IMR-90 (cell line): ENCODE measurements around the gene HECTD2. TPM values are rescaled to one million over a fixed set of nuclear protein-coding genes. Genes with fewer than 3 reads are reported as not detected.

Source experiments
- ATAC-seq: fragments of 200-7000 bp; cut with Tn5 transposase; 2 replicates; pipeline ENCODE4 v1.9.1; 2020; ENCODE audit warnings: low read depth, mild to moderate bottlenecking, moderate library complexity
- BruUV-seq: library from RNA; stranded (reverse); fragments of 400-500 nt; replicated peaks from 2 replicates; lab custom pipeline; 2021; lab: Mats Ljungman, UMichigan
- CTCF ChIA-PET: fragments of 300-600 bp; formaldehyde crosslinking; extraction: SDS; loops from one replicate; lab custom pipeline; 2021; ENCODE audit warnings: antibody characterized with exemption; lab: Yijun Ruan, JAX
- POLR2A ChIA-PET: fragments of 300-600 bp; sonication (Branson Sonifier 250); formaldehyde crosslinking; loops from one replicate; lab custom pipeline; 2022; ENCODE audit warnings: antibody characterized with exemption; ENCODE audit not compliant: unreplicated experiment; lab: Charles Lee
- DNase-seq: peaks from one replicate; pipeline ENCODE4 v3.0.0; 2013
- H2AFZ ChIP-seq: replicated peaks from 2 replicates; pipeline ENCODE3; 2013; ENCODE audit warnings: low read length, mild to moderate bottlenecking; ENCODE audit not compliant: poor library complexity
- H2AK5ac ChIP-seq: 2 replicates; pipeline ENCODE4 v1.6.1; 2013; ENCODE audit warnings: low read depth, low read length, inconsistent platforms
- H2AK9ac ChIP-seq: replicated peaks from 2 replicates; pipeline ENCODE3; 2013; ENCODE audit warnings: mild to moderate bottlenecking, low read depth, low read length, moderate library complexity; ENCODE audit not compliant: poor library complexity
- H2BK120ac ChIP-seq: 2 replicates; pipeline ENCODE4 v1.6.1; 2013; ENCODE audit warnings: low read depth, low read length, inconsistent platforms
- H2BK15ac ChIP-seq: 3 replicates; pipeline ENCODE4 v1.6.1; 2013; ENCODE audit warnings: low read depth, low read length, inconsistent platforms
- H2BK20ac ChIP-seq: 2 replicates; pipeline ENCODE4 v1.6.1; 2013; ENCODE audit warnings: low read depth, mild to moderate bottlenecking, inconsistent platforms, low read length, moderate library complexity
- H2BK5ac ChIP-seq: 2 replicates; pipeline ENCODE4 v1.6.1; 2013; ENCODE audit warnings: mild to moderate bottlenecking, low read depth, low read length, inconsistent platforms; ENCODE audit not compliant: poor library complexity, severe bottlenecking
- H3K14ac ChIP-seq: replicated peaks from 2 replicates; pipeline ENCODE4 v1.6.1; 2013; ENCODE audit warnings: low read depth, low read length, inconsistent platforms
- H3K18ac ChIP-seq: 2 replicates; pipeline ENCODE4 v1.6.1; 2013; ENCODE audit warnings: low read depth, low read length, control low read depth
- H3K23ac ChIP-seq: 2 replicates; pipeline ENCODE4 v1.6.1; 2013; ENCODE audit warnings: low read depth, low read length, inconsistent platforms
- H3K27ac ChIP-seq: 2 replicates; pipeline ENCODE4 v1.5.1; 2013; ENCODE audit warnings: mild to moderate bottlenecking, control low read depth, low read length; ENCODE audit not compliant: insufficient read depth
- H3K27me3 ChIP-seq: 2 replicates; pipeline ENCODE4 v1.6.1; 2013; ENCODE audit warnings: low read length; ENCODE audit not compliant: control insufficient read depth, insufficient read depth
- H3K36me3 ChIP-seq: 2 replicates; pipeline ENCODE4 v1.6.1; 2013; ENCODE audit warnings: low read length, mixed read lengths; ENCODE audit not compliant: control insufficient read depth, insufficient read depth
- H3K4ac ChIP-seq: 2 replicates; pipeline ENCODE4 v1.6.1; 2013; ENCODE audit warnings: low read depth, low read length, inconsistent platforms
- H3K4me1 ChIP-seq: 2 replicates; pipeline ENCODE4 v1.6.1; 2013; ENCODE audit warnings: low read length, mixed read lengths; ENCODE audit not compliant: control insufficient read depth, insufficient read depth
- H3K4me2 ChIP-seq: 2 replicates; pipeline ENCODE4 v1.6.1; 2013; ENCODE audit warnings: low read depth, mild to moderate bottlenecking, control low read depth, low read length, moderate library complexity
- H3K4me3 ChIP-seq: 2 replicates; pipeline ENCODE4 v1.5.1; 2013; ENCODE audit warnings: low read depth, mild to moderate bottlenecking, control low read depth, low read length, moderate library complexity; ENCODE audit not compliant: insufficient read depth
- H3K56ac ChIP-seq: 2 replicates; pipeline ENCODE4 v1.6.1; 2013; ENCODE audit warnings: low read length, inconsistent platforms; ENCODE audit not compliant: insufficient read depth; ENCODE audit errors: extremely low read depth
- H3K79me1 ChIP-seq, 2 experiments: 2 replicates each; pipeline ENCODE4 v1.6.1; 2013; ENCODE audit warnings: low read length in 2 of 2, inconsistent platforms in 1 of 2, low read depth in 1 of 2
- H3K9ac ChIP-seq: 2 replicates; pipeline ENCODE4 v1.6.1; 2013; ENCODE audit warnings: low read depth, low read length, control low read depth
- H3K9me1 ChIP-seq: 2 replicates; pipeline ENCODE4 v1.6.1; 2013; ENCODE audit warnings: low read length, inconsistent platforms; ENCODE audit not compliant: insufficient read depth
- H3K9me3 ChIP-seq: 2 replicates; pipeline ENCODE4 v1.6.1; 2013; ENCODE audit warnings: low read length; ENCODE audit not compliant: control insufficient read depth, insufficient read depth
- H4K20me1 ChIP-seq: 2 replicates; pipeline ENCODE4 v1.6.1; 2013; ENCODE audit warnings: low read length, inconsistent platforms; ENCODE audit not compliant: insufficient read depth
- H4K5ac ChIP-seq: 2 replicates; pipeline ENCODE4 v1.6.1; 2013; ENCODE audit warnings: mild to moderate bottlenecking, low read depth, low read length, control low read depth
- H4K8ac ChIP-seq, 2 experiments: 2 replicates each; pipeline ENCODE4 v1.6.1; 2013; ENCODE audit warnings: low read depth in 2 of 2, low read length in 2 of 2, control low read depth in 1 of 2, inconsistent platforms in 1 of 2
- H4K91ac ChIP-seq: 2 replicates; pipeline ENCODE4 v1.6.1; 2013; ENCODE audit warnings: low read depth, low read length, inconsistent platforms; ENCODE audit not compliant: insufficient read depth
- BHLHE40 ChIP-seq: fragments of 150-350 bp; IDR thresholded peaks from 2 replicates; pipeline ENCODE4 v1.6.1; 2016; ENCODE audit warnings: mild to moderate bottlenecking, low read depth, low read length
- CEBPB ChIP-seq: IDR thresholded peaks from 2 replicates; pipeline ENCODE4 v1.6.1; 2012; ENCODE audit warnings: low read depth, low read length, improper control_type of control experiment
- CHD1 ChIP-seq: IDR thresholded peaks from 2 replicates; pipeline ENCODE4 v1.6.1; 2012; ENCODE audit warnings: low read depth, low read length, improper control_type of control experiment
- FOS ChIP-seq: fragments of 150-350 bp; IDR thresholded peaks from 2 replicates; pipeline ENCODE4 v1.6.1; 2016; ENCODE audit warnings: low read depth, low read length
- MAFK ChIP-seq: IDR thresholded peaks from 2 replicates; pipeline ENCODE4 v1.6.1; 2012; ENCODE audit warnings: low read depth, low read length, improper control_type of control experiment
- MAZ ChIP-seq: IDR thresholded peaks from 2 replicates; pipeline ENCODE4 v1.6.1; 2012; ENCODE audit warnings: low read depth, mild to moderate bottlenecking, low read length, improper control_type of control experiment, moderate library complexity, borderline replicate concordance
- MXI1 ChIP-seq: IDR thresholded peaks from 2 replicates; pipeline ENCODE4 v1.6.1; 2012; ENCODE audit warnings: low read depth, mild to moderate bottlenecking, low read length, moderate library complexity, borderline replicate concordance
- NFE2L2 ChIP-seq: fragments of 150-350 bp; IDR thresholded peaks from 2 replicates; pipeline ENCODE4 v1.6.1; 2016; ENCODE audit warnings: low read depth, mild to moderate bottlenecking, low read length
- POLR2A ChIP-seq: IDR thresholded peaks from 2 replicates; pipeline ENCODE4 v1.6.1; 2012; ENCODE audit warnings: mild to moderate bottlenecking, low read depth, low read length
- RCOR1 ChIP-seq: IDR thresholded peaks from 2 replicates; pipeline ENCODE4 v1.6.1; 2012; ENCODE audit warnings: mild to moderate bottlenecking, low read length, improper control_type of control experiment; ENCODE audit not compliant: insufficient replicate concordance
- RFX5 ChIP-seq: IDR thresholded peaks from 2 replicates; pipeline ENCODE4 v1.8.0; 2012; ENCODE audit warnings: low read depth, mild to moderate bottlenecking, low read length, moderate library complexity
- USF2 ChIP-seq: fragments of 150-350 bp; IDR thresholded peaks from 2 replicates; pipeline ENCODE4 v1.6.1; 2017; ENCODE audit warnings: mild to moderate bottlenecking, antibody characterized with exemption, low read length, low read depth
- WGBS, 2 experiments: methylation state at CpG; one replicate each; pipeline versions ENCODE4 v1.1.5 to v1.1.7; 2013; ENCODE audit warnings: missing lambda C conversion rate in 2 of 2; ENCODE audit not compliant: insufficient read length in 1 of 2; ENCODE audit errors: extremely low coverage in 2 of 2; 5-methylcytosine and 5-hydroxymethylcytosine counted together
- dilution Hi-C: fragments of 300-500 bp; cut with HindIII; formaldehyde crosslinking; loops from one replicate; pipeline ENCODE4 v1.14.3; 2018; ENCODE audit warnings: low sequenced_read_pairs; ENCODE audit not compliant: unreplicated experiment
- in situ Hi-C: fragments of 300-500 bp; cut with MboI; formaldehyde crosslinking; loops from 3 replicates; pipeline ENCODE4 v1.14.3; 2019; ENCODE audit warnings: low sequenced_read_pairs, inconsistent platforms, mixed read lengths
- intact Hi-C: fragments of 100-400 bp; cut with micrococcal nuclease; formaldehyde crosslinking; loops from 2 replicates; pipeline ENCODE4 v1.10.0; 2022
- polyA plus RNA-seq, 3 experiments: library from polyadenylated mRNA; depleted of rRNA; stranded (reverse); fragments of >200 nt; gene quantifications; 2 replicates each; pipeline ENCODE4 v1.2.3, GENCODE V29; 2012; ENCODE audit warnings: low replicate concordance in 1 of 3
- total RNA-seq: library from RNA; depleted of rRNA; stranded (reverse); fragments of >200 nt; gene quantifications from 2 replicates; pipeline ENCODE4 v1.2.3, GENCODE V29; 2012
- TF ChIP-seq, protein P1 (sequence below): conservative IDR thresholded peaks from 2 replicates; pipeline ENCODE4 v1.5.1; 2012; ENCODE audit warnings: mild to moderate bottlenecking, low read depth, low read length, improper control_type of control experiment

The HECTD2 gene
- total and polyA plus RNA-seq, 2 of the 4 experiments (the other 2 are of a cell fraction), result 5.2 to 5.9 TPM

- in situ Hi-C loops, result loop anchor here (5.0 to 25.0 kb wide), 2 partner anchors 93 to 522 kb away; partner anchors contain the start of genes BTAF1 and FGFBP3
- Histone ChIP-seq H4K8ac (no peak overlapping the region), H3K9me1 (no peaks in the 10 kb centered on the region), H3K9me3 (no peaks in the 10 kb centered on the region), H2AFZ (no peak overlapping the region), H3K56ac (no peak overlapping the region), H2AK9ac (no peak overlapping the region), H2BK5ac (no peak overlapping the region), H3K9ac (peak overlapping the region; percentile 6; the same call in 1 of the 2 replicates), H3K4me2 (peak overlapping the region; percentile 76), H3K4ac (no peak overlapping the region), H2BK15ac (no peak overlapping the region), H2BK120ac (no peak overlapping the region; the same call in 1 of the 2 replicates), H2BK20ac (no peak overlapping the region), H3K79me1 (no peaks in the 10 kb centered on the region), H2AK5ac (no peak overlapping the region), H3K27ac (peak overlapping the region; percentile 37; the same call in 1 of the 2 replicates), H4K20me1 (no peaks in the 10 kb centered on the region), H3K14ac (no peak overlapping the region), H3K36me3 (no peaks in the 10 kb centered on the region), H3K4me1 (peaks cover 3% of the 10 kb centered on the region; the same call in 1 of the 2 replicates), H3K18ac (no peak overlapping the region), H3K23ac (no peak overlapping the region), H3K4me3 (peak overlapping the region; percentile 37; the same call in 1 of the 2 replicates), H3K27me3 (peaks cover 21% of the 10 kb centered on the region), H4K5ac (no peak overlapping the region), H4K91ac (no peak overlapping the region)
- CTCF ChIA-PET, result interaction anchor here (0.6 to 1.2 kb wide), 11 partner anchors 8 to 246 kb away, joined by 3 to 7 read pairs (median 4); no protein-coding TSS in a partner anchor
- WGBS, 2 experiments, result no CpG with 5 or more reads among the region's 8 CpGs
- peak; percentile 71 for DNase-seq
- intact Hi-C loops, result loop anchor here (1.0 to 10.0 kb wide), 5 partner anchors 161 to 522 kb away; no protein-coding TSS in a partner anchor
- dilution Hi-C loops, result no loop called here
- BruUV-seq, result no TSS peak
- POLR2A ChIA-PET, result no interaction called here
- ATAC-seq, result peak; percentile 79
- no peak for TF ChIP-seq RCOR1
- TF ChIP-seq CHD1, result no peak
- TF ChIP-seq, protein P1, sequence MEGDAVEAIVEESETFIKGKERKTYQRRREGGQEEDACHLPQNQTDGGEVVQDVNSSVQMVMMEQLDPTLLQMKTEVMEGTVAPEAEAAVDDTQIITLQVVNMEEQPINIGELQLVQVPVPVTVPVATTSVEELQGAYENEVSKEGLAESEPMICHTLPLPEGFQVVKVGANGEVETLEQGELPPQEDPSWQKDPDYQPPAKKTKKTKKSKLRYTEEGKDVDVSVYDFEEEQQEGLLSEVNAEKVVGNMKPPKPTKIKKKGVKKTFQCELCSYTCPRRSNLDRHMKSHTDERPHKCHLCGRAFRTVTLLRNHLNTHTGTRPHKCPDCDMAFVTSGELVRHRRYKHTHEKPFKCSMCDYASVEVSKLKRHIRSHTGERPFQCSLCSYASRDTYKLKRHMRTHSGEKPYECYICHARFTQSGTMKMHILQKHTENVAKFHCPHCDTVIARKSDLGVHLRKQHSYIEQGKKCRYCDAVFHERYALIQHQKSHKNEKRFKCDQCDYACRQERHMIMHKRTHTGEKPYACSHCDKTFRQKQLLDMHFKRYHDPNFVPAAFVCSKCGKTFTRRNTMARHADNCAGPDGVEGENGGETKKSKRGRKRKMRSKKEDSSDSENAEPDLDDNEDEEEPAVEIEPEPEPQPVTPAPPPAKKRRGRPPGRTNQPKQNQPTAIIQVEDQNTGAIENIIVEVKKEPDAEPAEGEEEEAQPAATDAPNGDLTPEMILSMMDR, result peak; percentile 64
- no peak for TF ChIP-seq CEBPB
- no peak for TF ChIP-seq POLR2A
- TF ChIP-seq USF2, result no peak
- no peak for TF ChIP-seq BHLHE40
- no peak for TF ChIP-seq NFE2L2
- TF ChIP-seq MXI1, result no peak
- TF ChIP-seq MAZ, result no peak
- TF ChIP-seq MAFK, result no peak
- no peak for TF ChIP-seq RFX5
- TF ChIP-seq FOS, result no peak
Measured at GRCh38 chr10:91389636-91390512, 20.3 kb upstream of the HECTD2 start.
